GM23338 (cell line): ENCODE measurements around the gene EXOC3L1. TPM values are rescaled to one million over a fixed set of nuclear protein-coding genes. Genes with fewer than 3 reads are reported as not detected.

Experiments used
- ATAC-seq: fragments of 200-7000 bp; cut with Tn5 transposase; 3 replicates; pipeline ENCODE4 v1.9.1; 2020
- DNase-seq: peaks from one replicate; pipeline ENCODE4 v3.0.0-alpha.2; 2015; ENCODE audit warnings: low spot score
- H2AFZ ChIP-seq: fragments of 200-600 bp; sonication (generic); 2 replicates; pipeline ENCODE4 v1.8.0; 2016; ENCODE audit warnings: antibody characterized with exemption, mild to moderate bottlenecking, moderate library complexity
- H3F3A ChIP-seq: fragments of 200-600 bp; sonication (generic); replicated peaks from 2 replicates; pipeline ENCODE4 v1.8.0; 2017; ENCODE audit warnings: antibody characterized with exemption, mixed run types, low read depth
- H3K27ac ChIP-seq: fragments of 200-600 bp; sonication (generic); 2 replicates; pipeline ENCODE4 v1.6.1; 2016; ENCODE audit warnings: low read depth
- H3K27me3 ChIP-seq: fragments of 200-600 bp; sonication (generic); 2 replicates; pipeline ENCODE4 v1.8.0; 2016; ENCODE audit warnings: mild to moderate bottlenecking, mixed run types, moderate library complexity; ENCODE audit not compliant: insufficient read depth
- H3K36me3 ChIP-seq: fragments of 200-600 bp; sonication (generic); 2 replicates; pipeline ENCODE4 v1.8.0; 2016; ENCODE audit warnings: mild to moderate bottlenecking; ENCODE audit not compliant: insufficient read depth
- H3K4me1 ChIP-seq: fragments of 200-600 bp; sonication (generic); 2 replicates; pipeline ENCODE4 v1.8.0; 2016; ENCODE audit warnings: mild to moderate bottlenecking, moderate library complexity; ENCODE audit not compliant: insufficient read depth
- H3K4me2 ChIP-seq: fragments of 200-600 bp; sonication (generic); 2 replicates; pipeline ENCODE4 v1.7.1; 2017; ENCODE audit warnings: mixed run types
- H3K4me3 ChIP-seq: fragments of 200-600 bp; sonication (generic); 2 replicates; pipeline ENCODE4 v1.6.1; 2016; ENCODE audit warnings: mixed run types
- H3K79me2 ChIP-seq: fragments of 200-600 bp; sonication (generic); replicated peaks from 2 replicates; pipeline ENCODE4 v1.8.0; 2017; ENCODE audit warnings: mild to moderate bottlenecking; ENCODE audit not compliant: insufficient read depth
- H3K9me2 ChIP-seq: fragments of 200-600 bp; sonication (generic); 2 replicates; pipeline ENCODE4 v1.8.0; 2017; ENCODE audit not compliant: insufficient read depth
- H4K20me1 ChIP-seq: fragments of 200-600 bp; sonication (generic); replicated peaks from 2 replicates; pipeline ENCODE4 v1.8.0; 2017; ENCODE audit warnings: mild to moderate bottlenecking; ENCODE audit not compliant: insufficient read depth
- H3K27ac Mint-ChIP-seq: 2 replicates; pipeline ENCODE4 v1.8.0; 2020; ENCODE audit warnings: inconsistent platforms, mild to moderate bottlenecking, moderate library complexity, mixed read lengths
- H3K27me3 Mint-ChIP-seq: 3 replicates; pipeline ENCODE4 v1.8.0; 2022; ENCODE audit warnings: low read depth, mild to moderate bottlenecking, moderate library complexity, mixed read lengths, inconsistent platforms; ENCODE audit not compliant: insufficient read depth, poor library complexity
- H3K36me3 Mint-ChIP-seq: 3 replicates; pipeline ENCODE4 v1.8.0; 2021; ENCODE audit warnings: low read depth, mild to moderate bottlenecking, inconsistent platforms, moderate library complexity, mixed read lengths
- H3K4me1 Mint-ChIP-seq: 3 replicates; pipeline ENCODE4 v1.8.0; 2020; ENCODE audit warnings: mild to moderate bottlenecking, inconsistent platforms, mixed read lengths
- H3K4me3 Mint-ChIP-seq: 3 replicates; pipeline ENCODE4 v1.8.0; 2021; ENCODE audit warnings: moderate library complexity, mild to moderate bottlenecking, inconsistent platforms, mixed read lengths
- H3K9me3 Mint-ChIP-seq: 3 replicates; pipeline ENCODE4 v1.8.0; 2020; ENCODE audit warnings: moderate library complexity, mild to moderate bottlenecking, inconsistent platforms, mixed read lengths
- CREB1 ChIP-seq: fragments of 250-450 bp; sonication (Bioruptor Pico); IDR thresholded peaks from 2 replicates; pipeline ENCODE4 v1.5.0; 2020; ENCODE audit warnings: low read depth, mild to moderate bottlenecking, moderate library complexity
- POLR2AphosphoS5 ChIP-seq: IDR thresholded peaks from 2 replicates; pipeline ENCODE4 v1.6.1; 2016; ENCODE audit warnings: antibody characterized with exemption, low read depth
- ZNF462 ChIP-seq: fragments of 250-450 bp; sonication (Bioruptor Pico); IDR thresholded peaks from 2 replicates; pipeline ENCODE4 v1.5.0; 2020; ENCODE audit warnings: mild to moderate bottlenecking, moderate library complexity
- polyA plus RNA-seq: library from polyadenylated mRNA; unstranded; fragments of >200 nt; fragmentation: Nextera tagmentation; extraction: Ambion mirVana; gene quantifications from 2 replicates; pipeline ENCODE4 v1.2.1, GENCODE V29; 2016
- total RNA-seq: library from RNA; depleted of rRNA; stranded (reverse); fragments of >200 nt; shearing (Covaris generic); gene quantifications from 2 replicates; pipeline ENCODE4 v1.2.3, GENCODE V29; 2014

EXOC3L1 gene
- total and polyA plus RNA-seq, 2 experiments from 2014 or later: 1.1 to 2.3 TPM

GRCh38 chr16:67151431-67152097 is 38.4 kb downstream of the EXOC3L1 start (continued):
- no peak for TF ChIP-seq ZNF462 (CRISPR knock-in tag)

GRCh38 chr16:67150833-67151396 is 39.0 kb downstream of the EXOC3L1 start, which contains the start of gene B3GNT9:
TSS of gene B3GNT9 (minus strand) at chr16:67150998. CDS start at chr16:67150485, 513 bp downstream.
- peak within 1 kb of the TSS; percentile 75 for H3K4me3 Mint-ChIP-seq
- Histone ChIP-seq H3K36me3 (no peaks in the 10 kb centered on the region), H3K9me2 (no peaks in the 10 kb centered on the region), H3K4me2 (peak within 1 kb of the TSS; percentile 94), H3K27ac (no peak within 1 kb of the TSS), H3F3A (0 out of 2 replicates have a peak, but pooled peaks cover 7% of the 10 kb centered on the region), H3K4me1 (peaks cover 9% of the 10 kb centered on the region; the same call in 1 of the 2 replicates), H3K27me3 (peaks cover 79% of the 10 kb centered on the region), H2AFZ (peak within 1 kb of the TSS; percentile 97), H3K4me3 (peak within 1 kb of the TSS; percentile 77), H4K20me1 (peaks cover 4% of the 10 kb centered on the region; the same call in 1 of the 2 replicates), H3K79me2 (no peaks in the 10 kb centered on the region)
- peak; percentile 38 for ATAC-seq
- H3K27ac Mint-ChIP-seq: no peak within 1 kb of the TSS
- H3K4me1 Mint-ChIP-seq: peaks cover 10% of the 10 kb centered on the region; the same call in 2 of the 3 replicates
- no peak for TF ChIP-seq CREB1 (CRISPR knock-in tag)
- TF ChIP-seq POLR2AphosphoS5: peak; percentile 73
- H3K9me3 Mint-ChIP-seq: no peaks in the 10 kb centered on the region
- peak; percentile 84 for DNase-seq
- peaks cover 12% of the 10 kb centered on the region for H3K36me3 Mint-ChIP-seq
- H3K27me3 Mint-ChIP-seq: peaks cover 59% of the 10 kb centered on the region
